NCI-H2029 (cell line): ENCODE results near the gene MED12.

Experiments
- DNase-seq: peaks from one replicate; lab custom pipeline; 2025; lab: John Stamatoyannopoulos, UW

The MED12 gene

GRCh38 chrX:71107245-71107644, 11.2 kb upstream of the MED12 start:
- DNase-seq = no peak

GRCh38 chrX:71107762-71108360, 10.5 kb upstream of the MED12 start:
- no peak for DNase-seq

- no peak for DNase-seq
These were observed 9.3 kb upstream of the MED12 start for GRCh38 chrX:71109051-71109450.

- DNase-seq = no peak
These were observed 7.1 kb upstream of the MED12 start, which contains the start of gene IL2RG for GRCh38 chrX:71111141-71111843. Gene IL2RG (minus strand): TSS chrX:71111577. CDS start chrX:71111539, 38 bp downstream.

GRCh38 chrX:71111921-71112431, 6.4 kb upstream of the MED12 start:
- DNase-seq = no peak

GRCh38 chrX:71117358-71117757, 1.0 kb upstream of the MED12 start:
- DNase-seq = no peak

GRCh38 chrX:71118985-71119535, 664 bp downstream of the MED12 start:
- DNase-seq = no peak

- no peak for DNase-seq
These were observed 9.9 kb downstream of the MED12 start for GRCh38 chrX:71128166-71128833.

- DNase-seq = no peak
These were observed 10.7 kb downstream of the MED12 start for GRCh38 chrX:71128915-71129765.

GRCh38 chrX:71131510-71131909, 13.1 kb downstream of the MED12 start:
- DNase-seq = no peak

- DNase-seq = no peak
These were observed 22.0 kb downstream of the MED12 start for GRCh38 chrX:71140440-71140839.

GRCh38 chrX:71143508-71143907, 25.1 kb downstream of the MED12 start:
- DNase-seq = peak; percentile 8

GRCh38 chrX:71144651-71145050, 26.3 kb downstream of the MED12 start, which contains the start of gene NLGN3:
Gene NLGN3 (plus strand): TSS chrX:71144841. CDS start chrX:71147750, 2,909 bp downstream.
- no peak for DNase-seq

GRCh38 chrX:71147496-71148277, 29.3 kb downstream of the MED12 start:
- no peak for DNase-seq

- no peak for DNase-seq
These were observed 29.9 kb downstream of the MED12 start for GRCh38 chrX:71148278-71148663.

- no peak for DNase-seq
These were observed 33.0 kb downstream of the MED12 start for GRCh38 chrX:71151366-71151765.

- no peak for DNase-seq
These were observed 35.8 kb downstream of the MED12 start for GRCh38 chrX:71154196-71154595.

GRCh38 chrX:71154641-71155040, 36.2 kb downstream of the MED12 start:
- DNase-seq = no peak

GRCh38 chrX:71158603-71159002, 40.2 kb downstream of the MED12 start:
- no peak for DNase-seq

- no peak for DNase-seq
These were observed 40.9 kb downstream of the MED12 start for GRCh38 chrX:71159335-71159734.

GRCh38 chrX:71160475-71160874, 42.1 kb downstream of the MED12 start:
- DNase-seq = no peak
